Pancreas (tissue), 10 donors: ENCODE data around the gene IFI6. TPM values are rescaled to one million over a fixed set of nuclear protein-coding genes. Genes with fewer than 3 reads are reported as not detected.

Experiments used
- ATAC-seq, 4 donors: fragments of 200-7000 bp; cut with Tn5 transposase; one replicate each; pipeline versions ENCODE4 v1.8.0 to v1.9.1; 2020; ENCODE audit warnings: mild to moderate bottlenecking in 4 of 4, moderate library complexity in 4 of 4
- DNase-seq, 6 donors: peaks; one replicate each; pipeline ENCODE4 v3.0.0-alpha.2; 2020
- FAIRE-seq: peaks from 2 replicates; lab custom pipeline; 2012; peaks lifted over from hg19 to GRCh38; lab: Jason Lieb, UNC
- H3K27ac ChIP-seq, 4 donors: fragments of 200-600 bp; sonication (generic); 1 replicate in 3 of 4; 2 replicates in 1 of 4; pipeline versions ENCODE4 v1.5.0 to v1.8.0; 2020
- H3K27me3 ChIP-seq, 4 donors: fragments of 200-600 bp; one replicate each; pipeline ENCODE4 v1.8.0; 2021
- H3K36me3 ChIP-seq, 3 donors: fragments of 200-600 bp; sonication (generic) in 1 of 3; one replicate each; pipeline versions ENCODE4 v1.5.0 to v1.8.0; 2020 to 2021
- H3K4me1 ChIP-seq, 3 donors: fragments of 200-600 bp; one replicate each; pipeline ENCODE4 v1.8.0; 2021
- H3K4me3 ChIP-seq, 4 donors: fragments of 200-600 bp; sonication (generic) in 2 of 4; one replicate each; pipeline versions ENCODE4 v1.5.0 to v1.8.0; 2020 to 2021
- H3K9me3 ChIP-seq, 4 donors: fragments of 200-600 bp; one replicate each; pipeline ENCODE4 v1.8.0; 2021
- WGBS, 2 donors: extraction: QIAGEN DNeasy Blood & Tissue Kit; methylation state at CpG; one replicate each; pipeline ENCODE4 v1.1.7; 2013; 5-methylcytosine and 5-hydroxymethylcytosine counted together
- intact Hi-C, 3 donors: fragments of 100-400 bp; cut with DNase I; formaldehyde crosslinking; loops; one replicate each; pipeline versions ENCODE4 v1.11.1 to v1.14.2; 2022
- polyA plus RNA-seq, 2 donors: library from polyadenylated mRNA; stranded (reverse); fragments of 200-250 nt; gene quantifications; one replicate each; pipeline ENCODE4 v1.2.3, GENCODE V29; 2013
- total RNA-seq, 6 donors: library from RNA; stranded (reverse); fragmentation: NEBNext Ultra II Directional in 4 of 6; extraction: Animal tissue kit (Norgen Biotek cat#: 25700) in 4 of 6; gene quantifications; one replicate each; pipeline versions ENCODE4 v1.2.1 to v1.2.4, GENCODE V29; 2021 to 2023
- TF ChIP-seq, protein P1 (sequence below), 4 donors: fragments of 200-600 bp; sonication (generic) in 3 of 4; IDR thresholded peaks; one replicate each; pipeline versions ENCODE4 v1.5.0 to v1.8.0; 2021; ENCODE audit warnings: antibody characterized with exemption in 4 of 4
- donor health status: healthy with polysubstance abuse.
- donor health status: DM: no; HTN: no; CAD: no; lungs with moderate emphysema.
- donor health status: DM: no; HTN: no; CAD: no.
- donor health status: control.
- donor health status: control.
- donor health status: Bipolar disorder and iron deficiency.
- donor health status: DM: yes; HTN: yes; CAD: no.
- donor health status: DM: no; HTN: no; CAD: no.
- donor health status: DM: no; HTN: no; CAD: no.
- donor health status: DM: yes; HTN: yes; CAD: no.

IFI6 gene
- total and polyA plus RNA-seq, 8 donors, result 7.8 to 186 (median 38.4) TPM

GRCh38 chr1:27664291-27664690 lies 7.7 kb downstream of the IFI6 start:
- WGBS, 2 donors, result 63 to 71% methylated on average over 8 of the region's 8 CpGs
- TF ChIP-seq, protein P1, sequence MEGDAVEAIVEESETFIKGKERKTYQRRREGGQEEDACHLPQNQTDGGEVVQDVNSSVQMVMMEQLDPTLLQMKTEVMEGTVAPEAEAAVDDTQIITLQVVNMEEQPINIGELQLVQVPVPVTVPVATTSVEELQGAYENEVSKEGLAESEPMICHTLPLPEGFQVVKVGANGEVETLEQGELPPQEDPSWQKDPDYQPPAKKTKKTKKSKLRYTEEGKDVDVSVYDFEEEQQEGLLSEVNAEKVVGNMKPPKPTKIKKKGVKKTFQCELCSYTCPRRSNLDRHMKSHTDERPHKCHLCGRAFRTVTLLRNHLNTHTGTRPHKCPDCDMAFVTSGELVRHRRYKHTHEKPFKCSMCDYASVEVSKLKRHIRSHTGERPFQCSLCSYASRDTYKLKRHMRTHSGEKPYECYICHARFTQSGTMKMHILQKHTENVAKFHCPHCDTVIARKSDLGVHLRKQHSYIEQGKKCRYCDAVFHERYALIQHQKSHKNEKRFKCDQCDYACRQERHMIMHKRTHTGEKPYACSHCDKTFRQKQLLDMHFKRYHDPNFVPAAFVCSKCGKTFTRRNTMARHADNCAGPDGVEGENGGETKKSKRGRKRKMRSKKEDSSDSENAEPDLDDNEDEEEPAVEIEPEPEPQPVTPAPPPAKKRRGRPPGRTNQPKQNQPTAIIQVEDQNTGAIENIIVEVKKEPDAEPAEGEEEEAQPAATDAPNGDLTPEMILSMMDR (IDR thresholded peaks at IDR 0.05), result no peak
- H3K27ac ChIP-seq, result no peak overlapping the region
- FAIRE-seq, result no peak
- no peaks in the 10 kb centered on the region for H3K9me3 ChIP-seq
- no peak for ATAC-seq
- H3K27me3 ChIP-seq, result no peaks in the 10 kb centered on the region
- no peak overlapping the region for H3K4me3 ChIP-seq
- no peaks in the 10 kb centered on the region for H3K36me3 ChIP-seq
- peaks cover 0 to 4% (median 0%) of the 10 kb centered on the region in 3 donors for H3K4me1 ChIP-seq
- intact Hi-C loops, result loop anchor here in 2 of 3 donors (5.0 to 10.0 kb wide), 2 partner anchors 57 to 109 kb away; no protein-coding TSS in a partner anchor
- DNase-seq, result no peak

DNA sequence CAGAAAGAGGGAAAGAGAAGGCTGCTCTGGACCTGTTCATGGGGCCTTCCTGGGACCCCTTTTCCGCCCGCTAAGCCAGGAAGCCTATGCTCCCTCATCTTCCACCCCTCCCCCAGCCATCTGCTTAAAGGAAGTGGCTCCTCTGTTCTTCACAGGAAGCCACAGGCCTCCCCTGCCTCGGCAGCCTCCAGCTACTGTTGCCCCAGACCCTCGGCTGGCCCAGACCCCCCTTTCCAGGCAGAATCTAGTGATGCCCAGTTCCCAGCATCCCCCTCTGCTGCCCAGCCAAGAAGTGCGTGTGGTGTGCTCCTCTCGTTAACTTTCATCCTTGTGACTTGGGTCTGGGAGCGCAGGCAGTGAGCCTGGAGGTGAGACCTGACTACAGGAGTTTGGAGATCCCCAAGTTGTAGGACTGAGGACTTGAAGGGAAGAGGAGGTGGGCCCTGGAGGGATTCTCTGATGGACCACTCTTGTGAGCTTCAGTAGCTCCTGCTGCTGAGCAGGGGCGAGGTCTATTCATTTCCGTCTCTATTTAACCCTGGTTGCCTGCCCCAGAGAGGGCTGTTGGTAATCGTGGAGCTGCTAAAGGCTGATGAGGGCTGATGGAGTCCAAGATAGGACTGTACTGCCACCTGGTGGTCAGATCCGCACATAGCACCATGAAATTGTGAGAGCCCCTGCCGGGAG lies 9.1 kb downstream of the IFI6 start:
- intact Hi-C loops, result loop anchor here in 2 of 3 donors (5.0 to 10.0 kb wide), 2 partner anchors 56 to 108 kb away; no protein-coding TSS in a partner anchor

GRCh38 chr1:27662261-27662660 lies 9.7 kb downstream of the IFI6 start:
- no peaks in the 10 kb centered on the region for H3K9me3 ChIP-seq
- H3K27ac ChIP-seq, result no peak overlapping the region
- H3K4me3 ChIP-seq, result no peak overlapping the region
- intact Hi-C loops, result loop anchor here in 2 of 3 donors (5.0 to 10.0 kb wide), 2 partner anchors 55 to 107 kb away; no protein-coding TSS in a partner anchor
- TF ChIP-seq, protein P1 (IDR thresholded peaks at IDR 0.05), result no peak
- WGBS, 2 donors, result 73 to 74% methylated on average over 5 of the region's 5 CpGs
- no peaks in the 10 kb centered on the region for H3K36me3 ChIP-seq
- ATAC-seq (no peak), FAIRE-seq (no peak), DNase-seq (no peak)
- H3K27me3 ChIP-seq, result no peaks in the 10 kb centered on the region
- peaks cover 0 to 3% (median 0%) of the 10 kb centered on the region in 3 donors for H3K4me1 ChIP-seq

More for the DNA sequence above, 9.1 kb downstream of the IFI6 start:
- DNase-seq (peak; percentile 59 to 95 (median 84)), FAIRE-seq (no peak), ATAC-seq (peak; percentile 51 to 82 (median 76))
- Histone ChIP-seq H3K27me3 (no peaks in the 10 kb centered on the region), H3K36me3 (no peaks in the 10 kb centered on the region), H3K4me1 (peaks cover 0 to 3% (median 0%) of the 10 kb centered on the region in 3 donors), H3K4me3 (no peak overlapping the region), H3K9me3 (no peaks in the 10 kb centered on the region), H3K27ac (no peak overlapping the region)
- WGBS, 2 donors, result 29 to 37% methylated on average over 12 of the region's 12 CpGs
- TF ChIP-seq, protein P1 (IDR thresholded peaks at IDR 0.05), result peak; percentile 81 to 91 (median 86)

DNA sequence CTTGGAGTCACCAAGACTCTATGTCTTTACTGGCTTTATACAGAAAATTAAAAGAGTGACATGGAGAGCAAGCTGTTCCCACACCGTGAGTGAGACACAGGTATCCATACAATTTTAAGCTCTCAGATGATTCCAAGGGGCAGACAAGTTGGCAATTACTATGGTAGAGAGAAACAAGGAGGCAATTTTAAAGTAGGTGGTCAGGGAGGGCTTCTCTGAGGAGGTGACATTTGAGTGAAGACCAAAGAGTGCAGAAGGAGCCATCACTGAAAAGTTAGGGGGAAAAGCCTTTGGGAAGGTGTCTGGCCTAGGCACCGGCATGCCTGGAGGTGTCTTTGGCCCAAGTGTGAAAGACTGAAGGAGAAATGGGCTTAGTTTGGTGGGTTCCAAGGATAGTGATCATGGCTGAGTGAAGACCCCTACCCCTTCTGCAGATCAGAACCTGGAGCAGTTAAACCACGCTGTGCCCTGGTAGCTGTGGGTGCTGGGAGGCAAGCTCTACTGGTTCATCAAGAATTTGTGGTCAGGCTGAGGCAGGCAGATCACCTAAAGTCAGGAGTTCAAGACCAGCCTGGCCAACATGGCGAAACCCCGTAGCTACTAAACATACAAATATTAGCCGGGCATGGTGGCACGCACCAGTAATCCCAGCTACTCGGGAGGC lies 10.4 kb downstream of the IFI6 start:
- DNase-seq, result no peak
- Histone ChIP-seq H3K36me3 (no peaks in the 10 kb centered on the region), H3K9me3 (no peaks in the 10 kb centered on the region), H3K4me1 (peaks cover 0 to 3% (median 0%) of the 10 kb centered on the region in 3 donors), H3K27me3 (no peaks in the 10 kb centered on the region), H3K27ac (no peak overlapping the region), H3K4me3 (no peak overlapping the region)
- intact Hi-C loops, result loop anchor here in 2 of 3 donors (5.0 to 10.0 kb wide), 2 partner anchors 54 to 107 kb away; no protein-coding TSS in a partner anchor
- TF ChIP-seq, protein P1 (IDR thresholded peaks at IDR 0.05), result no peak
- no peak for FAIRE-seq
- ATAC-seq, result no peak
- 91 to 92% methylated on average over 8 of the region's 8 CpGs for WGBS, 2 donors
